HepG2 (cell line): ENCODE measurements around the gene MAGT1. TPM values are rescaled to one million over a fixed set of nuclear protein-coding genes. Genes with fewer than 3 reads are reported as not detected.

Experiments
- AHDC1 ChIP-seq: sonication (generic); formaldehyde crosslinking; IDR thresholded peaks from 2 replicates; pipeline ENCODE4 v1.5.1; 2020; ENCODE audit warnings: mild to moderate bottlenecking, missing genetic modification reagents, borderline replicate concordance
- E2F2 ChIP-seq: sonication (generic); formaldehyde crosslinking; IDR thresholded peaks from 2 replicates; pipeline ENCODE4 v1.4.0; 2020; ENCODE audit warnings: missing genetic modification reagents, borderline replicate concordance
- MIER3 ChIP-seq: IDR thresholded peaks from 2 replicates; pipeline ENCODE4 v1.6.1; 2016; ENCODE audit warnings: missing compliant biosample characterization, borderline replicate concordance
- MZF1 ChIP-seq: sonication (generic); formaldehyde crosslinking; IDR thresholded peaks from 2 replicates; pipeline ENCODE4 v1.8.1; 2023; ENCODE audit warnings: mild to moderate bottlenecking, missing genetic modification reagents, borderline replicate concordance
- NCOA2 ChIP-seq: sonication (generic); formaldehyde crosslinking; IDR thresholded peaks from 2 replicates; pipeline ENCODE4 v1.8.0; 2022; ENCODE audit warnings: inconsistent platforms
- PATZ1 ChIP-seq: sonication (generic); formaldehyde crosslinking; IDR thresholded peaks from 2 replicates; pipeline ENCODE4 v1.4.0; 2020; ENCODE audit warnings: missing genetic modification reagents
- SOX13 ChIP-seq, 3 experiments: fragments of 450-650 bp in 1 of 3; sonication (generic) in 1 of 3; formaldehyde crosslinking in 1 of 3; IDR thresholded peaks in 2 of 3; conservative IDR thresholded peaks in 1 of 3; 2 replicates each; pipeline versions ENCODE4 v1.5.0 to v1.6.1; 2016 to 2020; ENCODE audit warnings: antibody characterized with exemption in 1 of 3, mild to moderate bottlenecking in 1 of 3, missing compliant biosample characterization in 1 of 3, missing genetic modification reagents in 1 of 3, moderate library complexity in 1 of 3
- STAT6 ChIP-seq: sonication (generic); formaldehyde crosslinking; IDR thresholded peaks from 2 replicates; pipeline ENCODE4 v1.4.0; 2020; ENCODE audit warnings: missing genetic modification reagents, mild to moderate bottlenecking, borderline replicate concordance
- TFDP2 ChIP-seq: sonication (generic); formaldehyde crosslinking; IDR thresholded peaks from 2 replicates; pipeline ENCODE4 v1.4.0; 2020; ENCODE audit warnings: missing genetic modification reagents
- XRCC5 ChIP-seq: fragments of 200-400 bp; formaldehyde crosslinking; optimal IDR thresholded peaks from 2 replicates; pipeline ENCODE3; 2017; ENCODE audit warnings: mild to moderate bottlenecking, low read length
- ZNF253 ChIP-seq: sonication (generic); formaldehyde crosslinking; IDR thresholded peaks from 2 replicates; pipeline ENCODE4 v1.8.0; 2022; ENCODE audit warnings: mild to moderate bottlenecking, missing genetic modification reagents, borderline replicate concordance
- ZNF3 ChIP-seq: IDR thresholded peaks from 2 replicates; pipeline ENCODE4 v1.7.0; 2017; ENCODE audit warnings: inconsistent platforms
- ZNF615 ChIP-seq: sonication (generic); formaldehyde crosslinking; IDR thresholded peaks from 2 replicates; pipeline ENCODE4 v1.5.0; 2020; ENCODE audit warnings: mild to moderate bottlenecking, missing genetic modification reagents, borderline replicate concordance
- ZNF816 ChIP-seq: sonication (generic); formaldehyde crosslinking; IDR thresholded peaks from 2 replicates; pipeline ENCODE4 v1.8.0; 2022; ENCODE audit warnings: missing genetic modification reagents, mild to moderate bottlenecking, borderline replicate concordance
- polyA plus RNA-seq, 8 experiments: library from polyadenylated mRNA; depleted of rRNA in 3 of 8; stranded (reverse) in 7 of 8; unstranded in 1 of 8; fragments of >200 nt; fragmentation: Illumina TruSeq in 4 of 8; extraction: Trizol in 4 of 8; gene quantifications; 2 replicates each; pipeline versions ENCODE4 v1.2.1 to v1.2.3, GENCODE V29; 2011 to 2016; ENCODE audit warnings: low read depth in 4 of 8, missing spikeins in 1 of 8, mixed read lengths in 1 of 8; ENCODE audit not compliant: insufficient read depth in 1 of 8
- total RNA-seq, 5 experiments: library from RNA; depleted of rRNA; stranded (reverse); fragments of >200 nt; fragmentation: Illumina TruSeq; extraction: Trizol; gene quantifications; 2 replicates each; pipeline ENCODE4 v1.2.3, GENCODE V29; 2016; ENCODE audit warnings: low read depth in 1 of 5

MAGT1 gene
- total and polyA plus RNA-seq, 2 of the 13 experiments (the other 11 are each of a cell fraction or from before 2014, with no cell fraction given), result 38.0 to 75.0 TPM

- TF ChIP-seq XRCC5, result no peak
- TF ChIP-seq TFDP2, result no peak
- no peak for TF ChIP-seq MZF1 (CRISPR knock-in tag)
- peak; percentile 30; the same call in 1 of the 2 replicates for TF ChIP-seq MIER3 (CRISPR knock-in tag)
- no peak for TF ChIP-seq ZNF3 (CRISPR knock-in tag)
- TF ChIP-seq AHDC1 (CRISPR knock-in tag), result no peak
- no peak for TF ChIP-seq ZNF615 (CRISPR knock-in tag)
- TF ChIP-seq SOX13 (IDR thresholded peaks at IDR 0.05), result no peak
- peak in 1 of 2 experiments; percentile 39; a peak in 1 of 4 replicates for TF ChIP-seq SOX13 (CRISPR knock-in tag; conservative IDR thresholded peaks at IDR 0.05 in 1 of 2, IDR thresholded peaks at IDR 0.05 in 1 of 2)
- TF ChIP-seq E2F2 (CRISPR knock-in tag), result no peak
- TF ChIP-seq NCOA2, result no peak
- no peak for TF ChIP-seq ZNF816
- TF ChIP-seq ZNF253 (CRISPR knock-in tag), result no peak
- TF ChIP-seq STAT6 (CRISPR knock-in tag), result no peak
- TF ChIP-seq PATZ1 (CRISPR knock-in tag), result peak; percentile 88
Measured at GRCh38 chrX:77910108-77910840, 15.0 kb upstream of the MAGT1 start, which contains the start of gene ATP7A (continued).
